SK-N-SH treated with all-trans-retinoic acid at 6 μM for 48 hours (cell line): ENCODE results near the gene RND3.

Experiments
- ARNTL ChIP-seq: fragments of 450-650 bp; formaldehyde crosslinking; IDR thresholded peaks from 2 replicates; pipeline ENCODE4 v1.5.0; 2020; ENCODE audit warnings: low read depth, mild to moderate bottlenecking, moderate library complexity, borderline replicate concordance
- ISL1 ChIP-seq: fragments of 250-450 bp; sonication (Bioruptor Pico); IDR thresholded peaks from 2 replicates; pipeline ENCODE4 v2.1.2; 2022; ENCODE audit warnings: mild to moderate bottlenecking, moderate library complexity
- OSR1 ChIP-seq: fragments of 250-450 bp; sonication (Bioruptor Pico); IDR thresholded peaks from 2 replicates; pipeline ENCODE4 v1.8.0; 2022; ENCODE audit warnings: moderate library complexity, mild to moderate bottlenecking, inconsistent platforms
- POU6F1 ChIP-seq: fragments of 250-450 bp; sonication (Bioruptor Pico); IDR thresholded peaks from 2 replicates; pipeline ENCODE4 v1.8.0; 2021; ENCODE audit warnings: low read depth, mild to moderate bottlenecking, moderate library complexity, borderline replicate concordance
- PPARA ChIP-seq: fragments of 250-450 bp; sonication (Bioruptor Pico); IDR thresholded peaks from 2 replicates; pipeline ENCODE4 v1.5.0; 2020; ENCODE audit warnings: mild to moderate bottlenecking, borderline replicate concordance
- TCF4 ChIP-seq: fragments of 250-450 bp; sonication (Bioruptor Pico); IDR thresholded peaks from 2 replicates; pipeline ENCODE4 v1.8.0; 2021; ENCODE audit warnings: mild to moderate bottlenecking, moderate library complexity, borderline replicate concordance
- TOX ChIP-seq: fragments of 250-450 bp; sonication (Bioruptor Pico); IDR thresholded peaks from 2 replicates; pipeline ENCODE4 v1.8.0; 2021; ENCODE audit warnings: mild to moderate bottlenecking, moderate library complexity, borderline replicate concordance
- ZFP3 ChIP-seq: fragments of 250-450 bp; sonication (Bioruptor Pico); IDR thresholded peaks from 2 replicates; pipeline ENCODE4 v1.5.0; 2020; ENCODE audit warnings: mild to moderate bottlenecking, moderate library complexity

GRCh38 chr2:150530168-150530567 is 42.7 kb upstream of the RND3 start:
- no peak for TF ChIP-seq ISL1 (CRISPR knock-in tag)
- no peak for TF ChIP-seq TCF4
- TF ChIP-seq ZFP3: no peak
- TF ChIP-seq PPARA (CRISPR knock-in tag): no peak
- no peak for TF ChIP-seq OSR1 (CRISPR knock-in tag)
- no peak for TF ChIP-seq TOX (CRISPR knock-in tag)
- TF ChIP-seq POU6F1 (CRISPR knock-in tag): no peak
- no peak for TF ChIP-seq ARNTL
